GM18951 (cell line): Measurements from ENCODE around the gene ROR1.

Source experiments
- POLR2A ChIP-seq: IDR thresholded peaks from 4 replicates; pipeline ENCODE4 v1.6.1; 2011; ENCODE audit warnings: mild to moderate bottlenecking; ENCODE audit not compliant: insufficient read length, insufficient read depth; ENCODE audit errors: extremely low read depth
- in situ Hi-C: fragments of 300-500 bp; cut with MboI; formaldehyde crosslinking; loops from one replicate; pipeline ENCODE4 v1.12.0; 2022; ENCODE audit warnings: low sequenced_read_pairs, mixed read lengths, inconsistent platforms; ENCODE audit not compliant: unreplicated experiment

The ROR1 gene

DNA sequence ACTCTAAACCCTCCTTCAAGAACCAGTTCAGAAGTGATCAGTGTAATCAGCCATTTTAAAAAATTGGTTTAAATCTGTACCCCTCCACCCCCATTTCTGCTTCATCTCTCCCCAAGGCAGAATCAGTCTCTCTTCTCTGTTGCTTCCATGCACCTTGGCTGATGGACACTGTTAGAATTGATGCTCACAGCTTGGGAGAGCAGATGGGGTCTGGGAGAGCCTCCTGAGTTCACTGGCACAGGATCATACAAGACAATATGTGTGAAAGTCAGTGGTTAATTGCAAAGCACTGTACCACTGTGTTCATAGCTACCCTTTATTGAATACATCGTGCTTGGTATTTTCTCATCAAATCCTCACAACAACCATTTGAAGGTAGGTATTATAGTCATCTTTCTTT, 140.9 kb downstream of the ROR1 start:
- in situ Hi-C loops = no loop called here
- TF ChIP-seq POLR2A = no peak

DNA sequence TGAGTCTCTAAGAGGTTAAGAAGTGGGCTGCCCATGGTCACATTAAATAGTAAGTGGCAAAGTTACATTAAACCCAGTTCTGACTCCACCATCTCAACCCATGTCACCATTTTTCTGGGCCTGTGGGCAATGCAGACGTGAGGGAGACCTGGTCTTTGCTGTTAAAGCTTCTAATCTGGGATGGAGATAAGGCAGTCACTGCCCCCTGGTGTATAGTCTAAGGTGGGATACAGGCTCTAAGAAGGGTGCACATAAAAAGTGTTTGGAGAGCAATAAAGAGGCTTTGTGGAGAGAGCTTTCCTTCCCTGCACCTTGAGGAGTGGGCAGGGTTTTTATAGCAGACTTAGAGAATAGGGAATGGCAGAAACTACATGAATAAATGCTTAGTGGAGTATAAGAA, 141.3 kb downstream of the ROR1 start:
- TF ChIP-seq POLR2A = no peak
- in situ Hi-C loops = no loop called here

DNA sequence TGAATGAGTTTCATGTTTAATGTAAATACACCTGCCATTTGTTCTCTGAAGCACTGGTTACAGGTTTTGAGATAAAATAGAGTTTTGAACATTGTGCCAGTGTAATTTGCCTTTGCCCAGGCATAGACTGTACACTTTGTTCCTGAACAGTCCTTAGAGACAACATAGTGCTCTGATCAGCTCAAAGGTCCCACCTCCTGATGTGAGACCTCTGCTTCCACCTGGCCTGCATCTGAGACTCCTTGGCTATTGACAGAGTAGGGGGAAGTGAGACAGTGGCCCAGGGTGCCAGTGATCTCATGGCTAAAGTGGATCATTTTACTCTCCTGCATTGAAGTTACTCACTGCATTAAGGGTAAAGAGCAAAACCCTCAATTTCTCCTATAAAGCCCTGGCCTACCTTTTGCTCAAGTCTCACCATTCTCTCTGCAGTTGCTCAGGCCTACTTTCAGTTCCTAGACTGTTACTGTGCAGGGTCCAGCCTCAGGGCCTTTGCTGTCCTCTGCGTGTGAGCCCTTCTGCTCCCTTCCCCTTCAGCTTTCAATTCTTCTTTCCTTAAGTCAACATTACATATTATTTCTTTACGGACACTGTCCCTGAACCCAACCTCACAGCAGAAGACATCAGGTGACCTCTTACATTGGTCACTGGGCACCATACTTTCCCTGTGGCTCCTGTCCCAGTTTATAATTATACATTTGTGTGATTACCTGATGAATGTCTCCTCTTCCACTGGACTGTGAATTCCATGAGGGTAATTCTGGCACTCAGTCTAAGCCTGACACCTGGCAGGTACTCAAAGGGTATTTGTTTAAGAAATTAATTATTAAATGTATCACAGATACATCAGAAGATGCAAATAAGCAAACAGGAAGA, 142.9 kb downstream of the ROR1 start:
- in situ Hi-C loops = no loop called here
- TF ChIP-seq POLR2A = no peak

DNA sequence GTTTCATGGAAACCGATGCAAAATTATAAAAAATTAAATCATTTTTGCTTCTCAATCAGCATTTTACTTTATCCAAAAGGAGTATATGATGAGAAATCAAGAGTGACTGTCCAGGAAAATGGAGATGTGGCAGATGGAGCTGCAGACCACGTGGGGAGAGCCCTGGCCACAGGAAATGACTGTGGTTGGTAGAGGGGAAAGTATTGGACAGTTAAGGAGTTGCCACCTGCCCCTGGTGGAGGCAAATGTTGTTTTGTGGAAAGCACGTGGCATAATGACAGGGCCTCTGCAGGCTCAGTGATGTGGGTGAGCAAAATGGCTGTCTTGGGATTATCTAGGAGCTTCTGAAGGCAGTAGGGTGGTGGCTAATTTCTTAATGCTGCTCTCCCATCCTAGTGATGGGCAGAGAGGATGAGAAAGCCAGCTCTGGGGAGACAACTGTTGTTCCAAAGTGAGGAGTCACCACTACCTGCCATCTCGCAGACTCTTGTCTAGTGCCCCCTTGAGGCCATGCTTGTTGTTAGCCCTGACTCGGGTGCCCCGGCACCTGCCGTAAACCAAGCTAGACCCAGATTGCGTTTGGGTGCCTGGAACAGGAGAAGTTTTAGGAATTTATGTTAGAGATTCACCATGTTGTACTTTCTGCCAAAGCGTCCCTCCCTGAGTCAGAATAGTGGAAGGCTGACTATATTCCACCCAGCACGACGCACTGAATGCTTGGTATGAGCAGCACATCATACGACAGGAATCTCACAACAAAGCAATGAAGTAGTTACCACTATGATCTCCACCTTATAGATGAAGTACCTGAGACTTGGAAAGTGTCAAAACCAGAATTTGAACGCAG, 144.0 kb downstream of the ROR1 start:
- in situ Hi-C loops = no loop called here
- TF ChIP-seq POLR2A = no peak

DNA sequence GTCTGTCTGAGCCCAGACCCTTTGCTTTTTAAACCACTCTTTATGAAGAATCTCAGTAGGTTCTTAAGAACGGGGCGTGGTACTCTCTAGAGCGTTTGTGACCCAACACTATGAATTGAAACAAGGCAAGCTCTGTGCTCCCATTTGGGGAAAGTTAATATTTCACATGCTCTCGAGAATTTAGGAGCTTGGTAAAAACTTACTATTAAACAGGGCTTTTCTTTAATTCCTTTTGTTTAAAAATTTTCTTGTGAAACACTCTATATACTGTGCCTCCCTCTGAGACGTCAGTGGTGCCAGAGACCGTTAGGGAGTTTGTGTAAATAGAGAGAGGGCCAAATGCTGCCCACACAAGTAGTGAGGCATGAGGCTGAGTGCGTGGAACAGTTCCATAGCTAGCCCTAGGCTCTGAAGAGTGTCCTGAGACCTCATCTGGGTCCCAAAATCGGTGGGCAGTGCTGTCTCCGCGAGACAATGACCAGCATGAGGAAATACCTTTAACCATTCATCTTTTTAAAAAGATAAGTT, 144.7 kb downstream of the ROR1 start:
- no peak for TF ChIP-seq POLR2A
- in situ Hi-C loops = no loop called here

DNA sequence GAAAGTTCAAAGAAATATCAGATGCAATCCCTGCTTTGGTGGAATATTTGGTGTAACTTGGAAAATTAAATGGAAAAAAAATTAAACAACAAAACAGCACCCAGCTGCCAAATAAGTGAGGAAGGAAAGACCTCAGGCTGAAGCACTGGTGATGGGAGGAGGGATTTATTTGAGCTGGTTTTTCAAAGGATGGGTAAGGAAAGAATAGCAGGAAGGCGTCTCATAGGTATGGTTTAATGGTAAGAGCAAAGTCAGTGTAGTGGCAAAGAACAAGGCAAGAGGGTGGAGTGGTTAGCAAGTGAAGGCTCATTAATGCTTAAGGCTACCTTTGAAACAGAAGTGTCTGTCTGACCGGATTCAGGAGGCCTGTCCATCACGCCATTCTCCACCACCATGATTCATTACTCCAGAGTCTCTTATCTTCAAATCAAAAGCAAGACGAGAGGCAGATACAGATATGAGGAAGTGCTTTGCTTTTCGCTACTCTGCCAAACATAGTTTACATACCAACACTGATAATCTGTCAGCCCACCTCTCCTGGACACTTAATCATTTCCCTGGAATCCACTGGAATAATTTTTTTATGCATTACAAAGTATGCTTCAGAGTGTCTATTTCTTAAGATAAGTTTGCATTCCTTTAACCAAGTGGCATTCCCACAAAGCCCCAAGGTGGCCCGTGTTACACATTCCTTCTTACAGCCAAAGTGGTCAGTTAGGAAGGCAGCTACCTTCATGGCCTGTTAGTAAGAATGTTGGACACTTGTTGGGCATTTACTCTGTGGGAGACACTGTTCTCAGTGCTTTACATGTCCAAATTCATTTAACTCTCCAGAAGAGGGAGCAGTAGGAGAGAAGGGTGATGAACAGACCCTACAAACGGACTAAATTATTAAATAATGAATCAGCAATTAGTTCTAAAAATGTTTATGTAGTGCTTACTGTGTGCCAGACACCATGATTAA, 146.6 kb downstream of the ROR1 start:
- in situ Hi-C loops = no loop called here
- no peak for TF ChIP-seq POLR2A

DNA sequence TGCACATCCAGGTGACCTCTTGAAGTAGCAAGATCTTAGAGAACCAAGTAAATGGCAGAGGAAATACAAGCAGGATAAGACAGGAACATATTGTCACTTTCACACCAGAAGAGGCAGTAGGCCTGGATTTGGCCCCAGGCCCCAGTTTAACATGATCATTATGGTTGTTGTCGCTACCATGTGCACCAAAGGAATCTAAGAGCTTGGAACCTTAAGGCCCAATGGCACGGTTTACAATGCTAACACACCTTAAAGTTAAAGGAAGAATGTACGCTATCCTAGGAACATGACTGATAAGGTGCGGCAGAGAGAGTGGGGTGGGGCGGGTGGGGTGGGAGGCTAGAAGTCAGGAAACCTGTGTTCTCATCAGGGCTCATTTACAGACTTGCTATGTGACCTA, 147.5 kb downstream of the ROR1 start:
- no peak for TF ChIP-seq POLR2A
- in situ Hi-C loops = no loop called here

DNA sequence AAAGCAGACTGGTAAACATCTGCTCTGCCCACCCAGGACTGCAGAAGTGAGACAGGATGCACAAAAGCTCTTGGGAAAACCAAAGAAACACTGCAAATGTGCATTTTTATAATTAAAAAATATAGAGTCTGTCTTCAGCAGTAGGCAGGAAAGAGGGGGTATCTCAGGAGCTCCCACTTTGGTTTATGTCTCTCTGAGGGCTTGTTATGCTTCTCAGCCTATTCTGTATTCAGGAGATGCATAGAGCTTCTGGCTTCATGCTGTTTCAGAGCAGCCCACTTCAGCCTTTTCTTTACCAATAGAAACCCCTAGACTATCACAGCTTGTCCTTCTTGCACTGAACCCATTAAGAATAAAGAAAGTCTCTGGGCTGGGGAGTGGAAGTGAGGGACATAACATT, 148.0 kb downstream of the ROR1 start:
- TF ChIP-seq POLR2A = no peak
- in situ Hi-C loops = no loop called here

DNA sequence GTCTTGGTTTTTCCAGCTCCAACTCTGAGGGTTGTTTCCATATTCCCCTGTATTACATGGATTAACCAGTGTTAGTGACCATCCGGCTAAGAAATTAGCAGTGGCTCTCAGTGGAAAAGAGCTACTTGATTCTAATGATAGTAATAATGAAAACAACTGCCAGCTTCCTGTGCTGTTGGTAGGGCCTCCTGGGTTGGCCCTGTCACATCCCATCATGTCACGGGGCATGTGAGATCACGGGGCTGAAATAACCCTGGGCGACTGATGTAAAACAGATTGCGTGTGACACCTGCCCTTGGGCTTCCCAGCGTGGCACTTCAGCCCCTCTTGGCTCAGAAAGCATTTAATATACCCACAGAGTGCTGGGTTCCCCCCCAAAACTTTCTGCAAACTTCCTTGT, 149.0 kb downstream of the ROR1 start:
- no peak for TF ChIP-seq POLR2A
- in situ Hi-C loops = no loop called here

DNA sequence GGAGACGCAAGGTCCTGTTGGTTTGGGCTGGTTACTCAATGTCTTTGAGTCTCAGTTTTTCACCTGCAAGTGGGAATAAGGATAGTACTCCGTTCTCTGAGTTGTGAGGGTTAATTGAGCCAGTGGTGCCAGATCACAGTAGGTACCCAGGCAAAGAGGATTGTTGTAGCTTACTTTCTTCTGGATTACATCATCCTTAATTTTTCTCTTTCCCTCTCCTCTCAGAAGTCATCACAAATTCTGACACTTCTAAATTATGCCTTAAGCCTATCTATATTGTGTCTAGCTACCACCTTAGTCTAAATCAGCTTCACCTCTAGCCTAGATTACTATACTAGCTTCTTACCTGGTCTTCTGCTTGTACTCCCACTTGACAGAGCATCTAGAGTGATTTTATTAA, 149.5 kb downstream of the ROR1 start:
- in situ Hi-C loops = no loop called here
- TF ChIP-seq POLR2A = no peak

DNA sequence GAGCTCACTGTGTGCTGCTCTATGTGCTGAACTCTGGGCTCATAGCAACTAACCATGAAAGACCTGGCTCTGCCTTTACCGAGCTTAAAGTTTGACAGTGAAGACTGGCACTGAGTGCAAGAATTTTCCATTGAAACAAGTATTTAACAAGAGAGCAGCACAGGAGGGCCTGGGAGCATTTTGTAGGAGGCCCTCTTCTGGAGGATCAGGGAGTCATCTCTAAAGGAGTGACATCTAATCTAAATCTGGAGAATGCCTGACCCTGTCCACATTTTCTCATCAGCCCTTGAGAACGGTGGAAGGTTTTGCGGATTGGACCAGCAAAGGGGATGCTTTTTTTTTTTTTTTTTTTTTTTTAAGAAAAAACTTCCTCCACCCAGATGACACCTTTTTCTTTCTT, 150.8 kb downstream of the ROR1 start:
- TF ChIP-seq POLR2A = no peak
- in situ Hi-C loops = no loop called here

DNA sequence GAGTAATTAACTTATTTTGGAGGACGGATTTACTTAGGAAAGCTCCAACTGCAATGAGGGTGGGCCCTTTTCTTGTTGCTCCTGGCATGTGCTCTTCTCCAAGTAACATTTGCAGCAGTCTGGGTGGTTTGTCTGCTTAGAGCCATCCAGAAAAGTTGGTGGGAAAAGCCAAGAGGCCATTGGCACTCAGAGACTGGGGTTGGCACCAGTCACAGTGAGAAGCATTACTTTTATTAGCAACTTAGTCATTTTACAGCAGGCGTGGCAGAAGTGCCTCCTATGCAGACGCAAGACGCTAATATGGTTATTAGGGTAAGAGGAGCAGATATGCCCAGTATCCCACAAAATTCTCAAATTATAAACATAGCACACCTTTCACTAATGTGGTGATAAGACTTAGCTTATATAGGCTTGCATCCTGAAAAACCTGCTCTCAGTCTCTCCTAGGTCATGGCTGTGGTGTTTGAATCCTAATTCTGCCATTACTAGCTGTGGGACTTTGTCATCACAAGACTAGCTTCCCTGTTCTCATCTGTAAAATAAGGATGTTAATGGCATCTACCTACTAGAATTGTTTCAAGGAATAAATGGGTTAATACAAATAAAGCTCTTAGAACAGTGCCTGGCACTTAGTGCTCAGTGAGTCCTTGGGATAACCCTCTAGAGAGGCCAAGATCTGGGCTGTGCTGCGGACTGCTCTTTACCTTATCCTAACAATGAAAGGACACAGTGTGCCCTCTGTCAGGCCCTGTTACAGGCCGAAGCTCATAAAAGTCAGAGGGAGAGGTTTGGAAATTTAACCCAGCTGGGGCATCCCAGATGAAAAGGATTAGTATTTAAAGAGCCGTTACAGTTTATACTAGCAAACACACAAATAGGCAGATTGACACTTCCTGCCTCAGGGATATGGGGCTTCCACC, 154.6 kb downstream of the ROR1 start:
- TF ChIP-seq POLR2A = no peak
- in situ Hi-C loops = no loop called here
